GM12873 (cell line): Measurements from ENCODE around the gene CFAP410.

ENCODE experiments used
- TF ChIP-seq, protein P1 (sequence below): IDR thresholded peaks from 2 replicates; pipeline ENCODE4 v1.5.1; 2012; ENCODE audit warnings: low read depth, mild to moderate bottlenecking, moderate library complexity, low read length, control low read depth; ENCODE audit not compliant: insufficient read depth; ENCODE audit errors: missing control alignments

CFAP410 gene

DNA sequence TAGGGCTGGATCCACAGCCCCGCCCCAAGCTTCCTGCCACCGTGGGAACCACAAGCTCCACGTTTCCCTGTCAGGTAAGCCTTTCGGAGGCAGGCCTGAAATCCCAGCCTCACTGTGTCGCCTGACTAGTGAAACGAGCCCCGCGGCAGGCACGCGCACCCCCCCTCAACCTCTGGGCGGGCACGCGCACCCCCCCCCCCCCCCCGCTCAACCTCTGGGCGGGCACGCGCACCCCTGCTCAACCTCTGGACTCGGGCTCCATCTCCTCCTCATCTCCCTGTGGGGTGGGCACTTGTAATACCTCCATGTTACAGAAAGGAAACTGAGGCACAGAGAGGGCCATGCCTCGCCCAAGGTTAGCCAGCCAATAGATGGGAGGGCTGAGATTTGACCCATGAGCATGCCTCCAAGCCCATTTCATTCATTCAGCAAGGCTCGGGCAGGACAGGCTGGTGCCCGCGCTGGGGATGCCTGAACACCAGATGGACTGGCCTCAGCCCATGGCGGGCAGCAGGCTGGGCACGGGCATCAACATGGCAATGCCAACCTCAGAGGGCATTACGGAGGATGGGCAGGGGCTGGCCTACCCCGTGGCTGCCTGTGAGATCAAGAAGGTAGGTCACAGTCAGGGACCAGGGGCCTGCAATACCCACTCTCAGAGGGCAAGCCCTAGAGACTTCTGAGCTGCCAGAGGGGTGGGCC is 4.7 kb downstream of the CFAP410 start:
- TF ChIP-seq, protein P1, sequence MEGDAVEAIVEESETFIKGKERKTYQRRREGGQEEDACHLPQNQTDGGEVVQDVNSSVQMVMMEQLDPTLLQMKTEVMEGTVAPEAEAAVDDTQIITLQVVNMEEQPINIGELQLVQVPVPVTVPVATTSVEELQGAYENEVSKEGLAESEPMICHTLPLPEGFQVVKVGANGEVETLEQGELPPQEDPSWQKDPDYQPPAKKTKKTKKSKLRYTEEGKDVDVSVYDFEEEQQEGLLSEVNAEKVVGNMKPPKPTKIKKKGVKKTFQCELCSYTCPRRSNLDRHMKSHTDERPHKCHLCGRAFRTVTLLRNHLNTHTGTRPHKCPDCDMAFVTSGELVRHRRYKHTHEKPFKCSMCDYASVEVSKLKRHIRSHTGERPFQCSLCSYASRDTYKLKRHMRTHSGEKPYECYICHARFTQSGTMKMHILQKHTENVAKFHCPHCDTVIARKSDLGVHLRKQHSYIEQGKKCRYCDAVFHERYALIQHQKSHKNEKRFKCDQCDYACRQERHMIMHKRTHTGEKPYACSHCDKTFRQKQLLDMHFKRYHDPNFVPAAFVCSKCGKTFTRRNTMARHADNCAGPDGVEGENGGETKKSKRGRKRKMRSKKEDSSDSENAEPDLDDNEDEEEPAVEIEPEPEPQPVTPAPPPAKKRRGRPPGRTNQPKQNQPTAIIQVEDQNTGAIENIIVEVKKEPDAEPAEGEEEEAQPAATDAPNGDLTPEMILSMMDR, result no peak

DNA sequence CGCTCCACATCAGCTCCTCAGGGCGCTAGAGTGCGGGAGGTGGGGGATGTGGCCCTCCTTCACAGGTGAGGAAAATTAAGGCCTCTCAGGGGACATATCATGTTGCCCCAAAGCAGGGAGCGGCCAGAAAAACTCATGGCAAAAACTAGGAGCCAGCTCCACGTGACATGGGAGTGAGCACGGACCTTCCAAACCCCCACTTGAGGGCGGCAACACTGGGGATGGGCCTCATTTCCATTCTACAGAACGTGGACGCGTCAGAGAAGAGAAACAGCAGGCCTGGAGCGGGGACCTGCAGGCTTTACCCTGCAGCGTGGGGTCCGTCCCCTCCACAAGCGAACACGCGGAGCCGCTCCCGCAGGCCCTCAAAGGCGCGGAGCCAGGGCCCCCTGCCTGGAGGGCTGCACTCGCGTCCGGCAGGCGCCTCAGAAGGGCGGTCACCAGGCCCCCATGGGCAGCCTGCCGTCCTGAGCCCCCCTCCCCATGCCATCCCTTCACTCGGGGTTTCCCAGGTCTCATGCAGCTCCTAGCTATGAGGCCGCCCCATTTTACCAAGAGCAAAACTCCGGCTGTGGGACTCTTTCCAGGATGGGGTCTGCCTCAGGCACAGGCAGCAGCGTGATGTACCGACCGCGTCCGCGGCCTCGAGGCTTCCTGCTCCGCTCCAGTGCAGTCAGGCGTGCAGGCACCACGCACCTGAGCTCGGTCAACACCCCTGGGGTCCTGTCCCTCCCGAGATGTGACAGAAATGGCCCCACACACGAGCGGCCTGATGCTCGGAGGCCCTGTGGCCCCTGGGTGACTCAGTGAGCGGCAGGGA is 5.5 kb downstream of the CFAP410 start:
- TF ChIP-seq, protein P1, result no peak

DNA sequence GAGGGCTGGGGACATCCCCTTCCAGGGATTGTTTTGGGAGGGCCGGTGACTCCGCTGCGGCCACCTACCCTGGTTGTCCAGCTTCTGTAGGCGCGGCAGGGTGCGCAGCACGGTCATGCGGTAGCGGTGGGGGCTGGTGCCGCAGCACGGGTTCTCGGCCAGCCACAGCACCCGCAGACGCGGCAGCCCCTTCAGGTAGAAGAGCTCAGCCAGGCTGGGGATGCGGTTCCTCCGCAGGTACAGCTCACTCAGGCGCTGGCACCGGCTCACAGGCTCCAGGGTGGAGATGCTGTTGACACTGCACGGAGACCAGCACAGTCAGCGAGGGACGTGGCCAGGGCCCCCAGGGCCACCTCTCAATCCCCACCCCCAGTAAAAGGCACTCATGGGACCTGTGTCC is 6.2 kb downstream of the CFAP410 start:
- TF ChIP-seq, protein P1, result no peak

DNA sequence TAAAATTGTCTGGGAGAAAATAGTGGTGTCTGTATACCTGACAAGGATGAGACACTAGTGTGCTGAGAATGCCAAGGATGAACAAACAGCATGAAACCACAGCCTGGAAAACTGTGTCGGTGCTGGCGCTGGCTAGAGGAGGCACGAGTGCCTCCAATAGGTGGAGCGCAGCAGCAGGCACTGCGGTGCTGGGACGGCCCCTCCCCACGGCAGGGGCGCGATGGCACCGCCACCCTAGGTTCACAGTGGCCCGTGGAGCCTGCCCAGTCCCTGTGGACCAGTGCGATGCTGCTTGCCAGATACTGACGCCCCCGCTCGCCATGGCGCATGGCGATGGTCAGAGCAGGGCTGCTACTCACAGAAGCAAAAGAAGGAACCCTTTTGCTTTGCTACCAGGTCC is 6.8 kb downstream of the CFAP410 start:
- TF ChIP-seq, protein P1, result peak; percentile 3

DNA sequence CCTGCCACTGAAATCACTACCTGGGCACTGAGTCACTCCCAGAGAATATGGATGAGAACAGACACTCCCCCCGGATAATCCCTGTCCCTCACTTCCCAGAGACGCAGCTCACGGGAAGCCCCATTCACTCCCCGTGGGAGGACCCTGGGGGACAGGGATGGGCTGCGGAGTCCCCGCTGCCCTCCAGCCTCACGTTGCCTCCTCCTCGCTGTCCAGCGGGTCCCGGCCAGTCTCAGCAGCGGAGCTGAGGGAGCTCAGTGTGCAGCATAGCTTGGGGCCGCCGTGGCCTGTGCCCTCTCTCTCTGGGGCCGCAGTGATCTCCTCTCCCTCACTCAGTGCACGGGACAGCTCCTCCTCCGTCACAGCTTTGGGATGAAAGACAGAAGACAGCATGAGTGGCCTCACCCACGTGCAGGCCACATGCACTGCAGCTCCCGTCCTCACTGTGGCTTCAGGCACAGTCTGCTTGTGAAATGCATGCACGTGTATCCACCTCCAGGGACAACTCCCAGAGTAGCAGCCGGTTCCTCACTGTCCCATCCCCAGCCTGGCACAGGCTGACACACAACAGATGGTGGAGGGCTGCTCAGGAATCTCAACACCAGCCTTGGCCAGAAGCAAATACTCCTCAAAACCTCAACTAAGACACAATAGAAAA is 7.4 kb downstream of the CFAP410 start:
- TF ChIP-seq, protein P1, result no peak

DNA sequence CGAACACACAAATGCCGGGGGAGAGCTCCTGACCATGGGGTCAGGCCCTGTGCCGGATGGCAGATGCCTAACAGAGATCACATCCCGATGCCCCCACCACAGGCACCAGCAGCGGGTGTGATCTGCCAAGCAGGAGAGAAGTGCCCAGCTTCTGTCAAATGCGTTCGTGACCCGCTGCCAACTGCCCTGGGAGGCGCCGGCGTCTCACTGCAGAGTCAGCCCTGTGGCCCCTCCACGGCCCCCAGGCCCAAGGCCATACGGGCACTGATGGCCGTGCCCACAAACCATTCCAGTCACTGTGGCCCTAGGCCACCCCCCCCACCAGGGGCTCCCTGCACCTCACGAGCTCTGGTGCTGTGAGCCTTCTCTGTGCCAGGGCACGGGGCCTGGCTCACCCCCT is 8.0 kb downstream of the CFAP410 start:
- TF ChIP-seq, protein P1, result no peak

DNA sequence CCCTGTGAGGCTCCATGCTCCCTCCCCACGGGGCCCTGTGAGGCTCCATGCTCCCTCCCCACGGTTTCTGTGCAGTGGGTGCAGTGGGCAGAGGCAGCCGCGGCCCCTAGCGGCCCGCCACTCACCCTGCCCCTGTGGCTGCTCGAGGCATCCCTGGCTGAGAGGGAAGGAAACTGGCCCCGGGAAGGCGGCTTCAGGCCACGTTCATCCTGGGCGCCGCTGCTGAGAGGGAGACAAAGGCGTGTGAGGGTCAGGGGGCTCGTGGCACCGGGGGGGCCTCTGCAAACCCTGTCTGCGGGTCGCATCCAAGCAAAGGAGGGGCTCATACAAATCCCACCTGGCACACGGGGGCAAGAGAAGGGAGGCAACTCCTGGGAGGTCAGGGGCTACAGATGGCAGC is 8.5 kb downstream of the CFAP410 start:
- TF ChIP-seq, protein P1, result no peak
